WTC11 (cell line): ENCODE results near the gene CKM. TPM values are rescaled to one million over a fixed set of nuclear protein-coding genes. Genes with fewer than 3 reads are reported as not detected.

Source experiments
- ATAC-seq: fragments of 200-7000 bp; cut with Tn5 transposase; 2 replicates; pipeline ENCODE4 v1.10.0; 2021; ENCODE audit warnings: mild to moderate bottlenecking, moderate library complexity
- CTCF ChIA-PET: fragments of 300-600 bp; sonication (Branson Sonifier 250); formaldehyde crosslinking; loops from one replicate; lab custom pipeline; 2021; ENCODE audit warnings: antibody characterized with exemption; lab: Charles Lee
- POLR2A ChIA-PET: fragments of 350-600 bp; sonication (Branson Sonifier 250); formaldehyde crosslinking; loops from one replicate; lab custom pipeline; 2021; ENCODE audit warnings: antibody characterized with exemption; lab: Charles Lee
- DNase-seq: peaks from one replicate; pipeline ENCODE4 v3.0.0; 2021; ENCODE audit warnings: low spot score
- H3K27ac Mint-ChIP-seq: 2 replicates; pipeline ENCODE4 v1.8.0; 2021; ENCODE audit warnings: mixed read lengths
- H3K27me3 Mint-ChIP-seq: 2 replicates; pipeline ENCODE4 v1.8.0; 2021; ENCODE audit warnings: low read depth, mild to moderate bottlenecking, moderate library complexity, mixed read lengths
- H3K36me3 Mint-ChIP-seq: 2 replicates; pipeline ENCODE4 v1.8.0; 2021; ENCODE audit warnings: mixed read lengths
- H3K4me1 Mint-ChIP-seq: 2 replicates; pipeline ENCODE4 v1.8.0; 2022; ENCODE audit warnings: mixed read lengths
- H3K4me3 Mint-ChIP-seq: 2 replicates; pipeline ENCODE4 v1.8.0; 2021; ENCODE audit warnings: mild to moderate bottlenecking, moderate library complexity, mixed read lengths
- H3K9me3 Mint-ChIP-seq: 2 replicates; pipeline ENCODE4 v1.8.0; 2021; ENCODE audit warnings: mixed read lengths
- ETV6 ChIP-seq: sonication (generic); formaldehyde crosslinking; IDR thresholded peaks from 2 replicates; pipeline ENCODE4 v1.8.1; 2022; ENCODE audit warnings: mild to moderate bottlenecking, missing genetic modification reagents
- HMGA2 ChIP-seq: fragments of 250-450 bp; sonication (Bioruptor Pico); IDR thresholded peaks from 2 replicates; pipeline ENCODE4 v1.4.0; 2021; ENCODE audit warnings: mild to moderate bottlenecking, moderate library complexity
- JAZF1 ChIP-seq: fragments of 250-450 bp; sonication (Bioruptor Pico); IDR thresholded peaks from 2 replicates; pipeline ENCODE4 v1.9.0; 2021; ENCODE audit warnings: moderate library complexity, mild to moderate bottlenecking, inconsistent platforms
- KAT7 ChIP-seq: sonication (generic); formaldehyde crosslinking; IDR thresholded peaks from 2 replicates; pipeline ENCODE4 v1.8.1; 2023; ENCODE audit warnings: missing genetic modification reagents, mild to moderate bottlenecking, borderline replicate concordance
- NFATC4 ChIP-seq: fragments of 250-450 bp; sonication (Bioruptor Pico); IDR thresholded peaks from 2 replicates; pipeline ENCODE4 v1.9.0; 2021; ENCODE audit warnings: mild to moderate bottlenecking
- NFE2L1 ChIP-seq: sonication (generic); formaldehyde crosslinking; IDR thresholded peaks from 2 replicates; pipeline ENCODE4 v1.8.1; 2023; ENCODE audit warnings: missing genetic modification reagents
- NR1H2 ChIP-seq: sonication (generic); formaldehyde crosslinking; IDR thresholded peaks from 2 replicates; pipeline ENCODE4 v1.9.0; 2021; ENCODE audit warnings: mild to moderate bottlenecking, moderate library complexity, missing genetic modification reagents
- OVOL2 ChIP-seq: fragments of 250-450 bp; sonication (Bioruptor Pico); IDR thresholded peaks from 2 replicates; pipeline ENCODE4 v1.9.0; 2021; ENCODE audit warnings: mild to moderate bottlenecking, borderline replicate concordance
- SMAD3 ChIP-seq: sonication (generic); formaldehyde crosslinking; IDR thresholded peaks from 2 replicates; pipeline ENCODE4 v1.8.0; 2022; ENCODE audit warnings: missing genetic modification reagents, mild to moderate bottlenecking, borderline replicate concordance
- ZBTB21 ChIP-seq: sonication (generic); formaldehyde crosslinking; IDR thresholded peaks from 2 replicates; pipeline ENCODE4 v1.8.1; 2023; ENCODE audit warnings: mild to moderate bottlenecking, missing genetic modification reagents, borderline replicate concordance
- ZNF317 ChIP-seq: sonication (generic); formaldehyde crosslinking; IDR thresholded peaks from 2 replicates; pipeline ENCODE4 v1.8.1; 2023; ENCODE audit warnings: low read depth, mild to moderate bottlenecking, moderate library complexity, missing genetic modification reagents, borderline replicate concordance
- ZNF416 ChIP-seq: fragments of 250-450 bp; sonication (Bioruptor Pico); IDR thresholded peaks from 2 replicates; pipeline ENCODE4 v1.9.0; 2021; ENCODE audit warnings: mild to moderate bottlenecking, inconsistent platforms
- total RNA-seq: library from RNA; stranded (reverse); gene quantifications from 3 replicates; pipeline ENCODE4 v1.2.3, GENCODE V29; 2021
- TF ChIP-seq, protein P1 (sequence below): sonication (generic); formaldehyde crosslinking; IDR thresholded peaks from 2 replicates; pipeline ENCODE4 v1.8.1; 2023; ENCODE audit warnings: mild to moderate bottlenecking, missing genetic modification reagents, moderate library complexity
- TF ChIP-seq, protein P2 (sequence below): sonication (generic); formaldehyde crosslinking; IDR thresholded peaks from 2 replicates; pipeline ENCODE4 v1.8.1; 2022; ENCODE audit warnings: mild to moderate bottlenecking, missing genetic modification reagents, moderate library complexity, borderline replicate concordance
- TF ChIP-seq, protein P3 (sequence below): sonication (generic); formaldehyde crosslinking; conservative IDR thresholded peaks from 2 replicates; pipeline ENCODE4 v1.8.1; 2023; ENCODE audit warnings: mild to moderate bottlenecking, low read depth, missing genetic modification reagents, moderate library complexity
- TF ChIP-seq, protein P4 (sequence below): fragments of 250-450 bp; sonication (Bioruptor Pico); IDR thresholded peaks from 2 replicates; pipeline ENCODE4 v1.9.0; 2021; ENCODE audit warnings: mild to moderate bottlenecking
- TF ChIP-seq, protein P5 (sequence below): sonication (generic); formaldehyde crosslinking; IDR thresholded peaks from 2 replicates; pipeline ENCODE4 v1.8.1; 2023; ENCODE audit warnings: mild to moderate bottlenecking, missing genetic modification reagents
- TF ChIP-seq, protein P6 (sequence below): sonication (generic); formaldehyde crosslinking; IDR thresholded peaks from 2 replicates; pipeline ENCODE4 v1.8.1; 2022; ENCODE audit warnings: missing genetic modification reagents, borderline replicate concordance

Gene CKM
- total RNA-seq, 1 experiment from 2014 or later = not detected

DNA sequence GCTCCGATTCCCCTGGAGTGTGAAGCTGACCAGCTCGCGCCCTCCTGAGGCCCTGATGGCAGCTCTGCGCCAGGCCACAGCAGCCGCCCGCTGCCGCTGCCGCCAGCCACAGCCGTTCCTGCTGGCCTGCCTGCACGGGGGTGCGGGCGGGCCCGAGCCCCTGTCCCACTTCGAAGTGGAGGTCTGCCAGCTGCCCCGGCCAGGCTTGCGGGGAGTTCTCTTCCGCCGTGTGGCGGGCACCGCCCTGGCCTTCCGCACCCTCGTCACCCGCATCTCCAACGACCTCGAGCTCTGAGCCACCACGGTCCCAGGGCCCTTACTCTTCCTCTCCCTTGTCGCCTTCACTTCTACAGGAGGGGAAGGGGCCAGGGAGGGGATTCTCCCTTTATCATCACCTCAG lies 20.3 kb downstream of the CKM start:
- H3K4me1 Mint-ChIP-seq = peaks cover 10% of the 10 kb centered on the region
- no peak overlapping the region for H3K4me3 Mint-ChIP-seq
- H3K36me3 Mint-ChIP-seq = peaks cover 22% of the 10 kb centered on the region
- ChIA-PET CTCF (interaction anchor here (0.8 to 1.0 kb wide), 2 partner anchors 36 to 102 kb away, joined by 3 to 4 read pairs; no protein-coding TSS in a partner anchor), POLR2A (no interaction called here)
- no peak for ATAC-seq
- peaks cover 8% of the 10 kb centered on the region for H3K9me3 Mint-ChIP-seq
- H3K27ac Mint-ChIP-seq = no peak overlapping the region
- TF ChIP-seq, protein P1, sequence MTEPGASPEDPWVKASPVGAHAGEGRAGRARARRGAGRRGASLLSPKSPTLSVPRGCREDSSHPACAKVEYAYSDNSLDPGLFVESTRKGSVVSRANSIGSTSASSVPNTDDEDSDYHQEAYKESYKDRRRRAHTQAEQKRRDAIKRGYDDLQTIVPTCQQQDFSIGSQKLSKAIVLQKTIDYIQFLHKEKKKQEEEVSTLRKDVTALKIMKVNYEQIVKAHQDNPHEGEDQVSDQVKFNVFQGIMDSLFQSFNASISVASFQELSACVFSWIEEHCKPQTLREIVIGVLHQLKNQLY (CRISPR knock-in tag) = no peak
- TF ChIP-seq, protein P2, sequence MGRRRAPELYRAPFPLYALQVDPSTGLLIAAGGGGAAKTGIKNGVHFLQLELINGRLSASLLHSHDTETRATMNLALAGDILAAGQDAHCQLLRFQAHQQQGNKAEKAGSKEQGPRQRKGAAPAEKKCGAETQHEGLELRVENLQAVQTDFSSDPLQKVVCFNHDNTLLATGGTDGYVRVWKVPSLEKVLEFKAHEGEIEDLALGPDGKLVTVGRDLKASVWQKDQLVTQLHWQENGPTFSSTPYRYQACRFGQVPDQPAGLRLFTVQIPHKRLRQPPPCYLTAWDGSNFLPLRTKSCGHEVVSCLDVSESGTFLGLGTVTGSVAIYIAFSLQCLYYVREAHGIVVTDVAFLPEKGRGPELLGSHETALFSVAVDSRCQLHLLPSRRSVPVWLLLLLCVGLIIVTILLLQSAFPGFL (CRISPR knock-in tag) = no peak
- TF ChIP-seq, protein P3, sequence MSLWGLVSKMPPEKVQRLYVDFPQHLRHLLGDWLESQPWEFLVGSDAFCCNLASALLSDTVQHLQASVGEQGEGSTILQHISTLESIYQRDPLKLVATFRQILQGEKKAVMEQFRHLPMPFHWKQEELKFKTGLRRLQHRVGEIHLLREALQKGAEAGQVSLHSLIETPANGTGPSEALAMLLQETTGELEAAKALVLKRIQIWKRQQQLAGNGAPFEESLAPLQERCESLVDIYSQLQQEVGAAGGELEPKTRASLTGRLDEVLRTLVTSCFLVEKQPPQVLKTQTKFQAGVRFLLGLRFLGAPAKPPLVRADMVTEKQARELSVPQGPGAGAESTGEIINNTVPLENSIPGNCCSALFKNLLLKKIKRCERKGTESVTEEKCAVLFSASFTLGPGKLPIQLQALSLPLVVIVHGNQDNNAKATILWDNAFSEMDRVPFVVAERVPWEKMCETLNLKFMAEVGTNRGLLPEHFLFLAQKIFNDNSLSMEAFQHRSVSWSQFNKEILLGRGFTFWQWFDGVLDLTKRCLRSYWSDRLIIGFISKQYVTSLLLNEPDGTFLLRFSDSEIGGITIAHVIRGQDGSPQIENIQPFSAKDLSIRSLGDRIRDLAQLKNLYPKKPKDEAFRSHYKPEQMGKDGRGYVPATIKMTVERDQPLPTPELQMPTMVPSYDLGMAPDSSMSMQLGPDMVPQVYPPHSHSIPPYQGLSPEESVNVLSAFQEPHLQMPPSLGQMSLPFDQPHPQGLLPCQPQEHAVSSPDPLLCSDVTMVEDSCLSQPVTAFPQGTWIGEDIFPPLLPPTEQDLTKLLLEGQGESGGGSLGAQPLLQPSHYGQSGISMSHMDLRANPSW = no peak
- TF ChIP-seq NFE2L1 (CRISPR knock-in tag) = no peak
- TF ChIP-seq, protein P4, sequence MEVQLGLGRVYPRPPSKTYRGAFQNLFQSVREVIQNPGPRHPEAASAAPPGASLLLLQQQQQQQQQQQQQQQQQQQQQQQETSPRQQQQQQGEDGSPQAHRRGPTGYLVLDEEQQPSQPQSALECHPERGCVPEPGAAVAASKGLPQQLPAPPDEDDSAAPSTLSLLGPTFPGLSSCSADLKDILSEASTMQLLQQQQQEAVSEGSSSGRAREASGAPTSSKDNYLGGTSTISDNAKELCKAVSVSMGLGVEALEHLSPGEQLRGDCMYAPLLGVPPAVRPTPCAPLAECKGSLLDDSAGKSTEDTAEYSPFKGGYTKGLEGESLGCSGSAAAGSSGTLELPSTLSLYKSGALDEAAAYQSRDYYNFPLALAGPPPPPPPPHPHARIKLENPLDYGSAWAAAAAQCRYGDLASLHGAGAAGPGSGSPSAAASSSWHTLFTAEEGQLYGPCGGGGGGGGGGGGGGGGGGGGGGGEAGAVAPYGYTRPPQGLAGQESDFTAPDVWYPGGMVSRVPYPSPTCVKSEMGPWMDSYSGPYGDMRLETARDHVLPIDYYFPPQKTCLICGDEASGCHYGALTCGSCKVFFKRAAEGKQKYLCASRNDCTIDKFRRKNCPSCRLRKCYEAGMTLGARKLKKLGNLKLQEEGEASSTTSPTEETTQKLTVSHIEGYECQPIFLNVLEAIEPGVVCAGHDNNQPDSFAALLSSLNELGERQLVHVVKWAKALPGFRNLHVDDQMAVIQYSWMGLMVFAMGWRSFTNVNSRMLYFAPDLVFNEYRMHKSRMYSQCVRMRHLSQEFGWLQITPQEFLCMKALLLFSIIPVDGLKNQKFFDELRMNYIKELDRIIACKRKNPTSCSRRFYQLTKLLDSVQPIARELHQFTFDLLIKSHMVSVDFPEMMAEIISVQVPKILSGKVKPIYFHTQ (CRISPR knock-in tag) = no peak
- TF ChIP-seq, protein P5, sequence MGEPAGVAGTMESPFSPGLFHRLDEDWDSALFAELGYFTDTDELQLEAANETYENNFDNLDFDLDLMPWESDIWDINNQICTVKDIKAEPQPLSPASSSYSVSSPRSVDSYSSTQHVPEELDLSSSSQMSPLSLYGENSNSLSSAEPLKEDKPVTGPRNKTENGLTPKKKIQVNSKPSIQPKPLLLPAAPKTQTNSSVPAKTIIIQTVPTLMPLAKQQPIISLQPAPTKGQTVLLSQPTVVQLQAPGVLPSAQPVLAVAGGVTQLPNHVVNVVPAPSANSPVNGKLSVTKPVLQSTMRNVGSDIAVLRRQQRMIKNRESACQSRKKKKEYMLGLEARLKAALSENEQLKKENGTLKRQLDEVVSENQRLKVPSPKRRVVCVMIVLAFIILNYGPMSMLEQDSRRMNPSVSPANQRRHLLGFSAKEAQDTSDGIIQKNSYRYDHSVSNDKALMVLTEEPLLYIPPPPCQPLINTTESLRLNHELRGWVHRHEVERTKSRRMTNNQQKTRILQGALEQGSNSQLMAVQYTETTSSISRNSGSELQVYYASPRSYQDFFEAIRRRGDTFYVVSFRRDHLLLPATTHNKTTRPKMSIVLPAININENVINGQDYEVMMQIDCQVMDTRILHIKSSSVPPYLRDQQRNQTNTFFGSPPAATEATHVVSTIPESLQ = no peak
- TF ChIP-seq NR1H2 (CRISPR knock-in tag) = no peak
- TF ChIP-seq, protein P6, sequence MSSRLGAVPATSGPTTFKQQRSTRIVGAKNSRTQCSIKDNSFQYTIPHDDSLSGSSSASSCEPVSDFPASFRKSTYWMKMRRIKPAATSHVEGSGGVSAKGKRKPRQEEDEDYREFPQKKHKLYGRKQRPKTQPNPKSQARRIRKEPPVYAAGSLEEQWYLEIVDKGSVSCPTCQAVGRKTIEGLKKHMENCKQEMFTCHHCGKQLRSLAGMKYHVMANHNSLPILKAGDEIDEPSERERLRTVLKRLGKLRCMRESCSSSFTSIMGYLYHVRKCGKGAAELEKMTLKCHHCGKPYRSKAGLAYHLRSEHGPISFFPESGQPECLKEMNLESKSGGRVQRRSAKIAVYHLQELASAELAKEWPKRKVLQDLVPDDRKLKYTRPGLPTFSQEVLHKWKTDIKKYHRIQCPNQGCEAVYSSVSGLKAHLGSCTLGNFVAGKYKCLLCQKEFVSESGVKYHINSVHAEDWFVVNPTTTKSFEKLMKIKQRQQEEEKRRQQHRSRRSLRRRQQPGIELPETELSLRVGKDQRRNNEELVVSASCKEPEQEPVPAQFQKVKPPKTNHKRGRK = no peak
- TF ChIP-seq NFATC4 = no peak
- TF ChIP-seq HMGA2 = no peak
- no peak for TF ChIP-seq ETV6 (CRISPR knock-in tag)
- no peak for TF ChIP-seq ZBTB21 (CRISPR knock-in tag)
- TF ChIP-seq OVOL2 (CRISPR knock-in tag) = no peak
- no peak for TF ChIP-seq ZNF416
- no peak for TF ChIP-seq SMAD3 (CRISPR knock-in tag)
- no peak for TF ChIP-seq KAT7 (CRISPR knock-in tag)
- no peak for TF ChIP-seq JAZF1 (CRISPR knock-in tag)
- TF ChIP-seq ZNF317 = no peak
- peaks cover 44% of the 10 kb centered on the region for H3K27me3 Mint-ChIP-seq
- no peak for DNase-seq
